HG03558 (cell line): Measurements from ENCODE around the gene FMNL2.

Experiments
- ATAC-seq: cut with Tn5 transposase; IDR thresholded peaks from one replicate; pipeline ENCODE4 v1.9.1; 2021; ENCODE audit warnings: moderate number of reproducible peaks; ENCODE audit not compliant: unreplicated experiment; ENCODE audit errors: extremely low read depth

The FMNL2 gene

DNA sequence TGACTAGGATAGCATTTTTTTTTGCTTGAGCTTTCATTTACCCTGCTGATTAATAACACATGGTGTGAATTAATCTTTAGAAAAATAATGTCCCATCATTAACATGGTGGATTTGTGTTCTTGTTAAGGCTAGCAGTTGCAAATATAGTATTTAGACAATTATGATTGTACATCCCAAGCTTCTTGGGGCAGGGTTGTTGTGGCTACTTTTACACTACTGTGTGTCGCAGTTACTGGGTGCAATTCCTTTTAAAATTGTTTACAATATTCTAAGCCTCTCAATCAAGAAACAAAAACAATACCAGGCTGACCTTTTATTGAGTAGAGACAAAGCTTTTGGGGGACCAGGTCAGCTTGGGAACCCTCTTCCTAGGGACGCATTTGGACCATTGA, 2.5 kb downstream of the FMNL2 start:
- no peak for ATAC-seq

DNA sequence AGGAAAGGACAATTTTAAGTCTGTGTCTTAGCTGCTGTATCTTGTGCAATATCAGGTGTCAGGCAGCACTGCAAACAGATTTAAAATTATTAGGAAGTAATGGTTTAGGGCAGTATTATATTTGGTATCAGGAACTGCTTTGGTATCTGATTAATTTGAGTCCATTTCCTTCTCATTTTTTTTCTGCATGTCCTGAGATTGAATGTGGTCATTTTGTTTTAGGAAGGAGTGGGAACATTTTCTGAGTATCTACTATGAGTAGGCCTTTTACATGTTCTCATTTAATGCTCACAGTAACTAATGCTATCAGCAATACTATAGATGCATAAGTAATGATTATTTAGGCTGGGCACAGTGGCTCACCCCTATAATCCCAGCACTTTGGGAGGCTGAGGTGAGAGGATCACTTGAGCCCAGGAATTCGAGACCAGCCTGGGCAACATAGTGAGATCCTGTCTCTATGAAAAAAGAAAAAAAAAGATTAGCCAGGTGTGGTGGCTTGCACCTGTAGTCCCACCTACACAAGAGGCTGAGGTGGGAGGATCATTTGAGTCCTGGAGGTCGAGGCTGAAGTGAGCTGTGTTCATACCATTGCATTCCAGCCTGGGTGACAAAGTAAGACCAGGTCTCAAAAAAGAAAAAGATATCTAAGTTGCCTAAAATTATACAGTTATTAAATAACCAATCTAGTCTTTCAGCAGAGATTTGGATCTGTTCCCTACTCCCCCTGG, 4.7 kb downstream of the FMNL2 start:
- ATAC-seq: no peak

DNA sequence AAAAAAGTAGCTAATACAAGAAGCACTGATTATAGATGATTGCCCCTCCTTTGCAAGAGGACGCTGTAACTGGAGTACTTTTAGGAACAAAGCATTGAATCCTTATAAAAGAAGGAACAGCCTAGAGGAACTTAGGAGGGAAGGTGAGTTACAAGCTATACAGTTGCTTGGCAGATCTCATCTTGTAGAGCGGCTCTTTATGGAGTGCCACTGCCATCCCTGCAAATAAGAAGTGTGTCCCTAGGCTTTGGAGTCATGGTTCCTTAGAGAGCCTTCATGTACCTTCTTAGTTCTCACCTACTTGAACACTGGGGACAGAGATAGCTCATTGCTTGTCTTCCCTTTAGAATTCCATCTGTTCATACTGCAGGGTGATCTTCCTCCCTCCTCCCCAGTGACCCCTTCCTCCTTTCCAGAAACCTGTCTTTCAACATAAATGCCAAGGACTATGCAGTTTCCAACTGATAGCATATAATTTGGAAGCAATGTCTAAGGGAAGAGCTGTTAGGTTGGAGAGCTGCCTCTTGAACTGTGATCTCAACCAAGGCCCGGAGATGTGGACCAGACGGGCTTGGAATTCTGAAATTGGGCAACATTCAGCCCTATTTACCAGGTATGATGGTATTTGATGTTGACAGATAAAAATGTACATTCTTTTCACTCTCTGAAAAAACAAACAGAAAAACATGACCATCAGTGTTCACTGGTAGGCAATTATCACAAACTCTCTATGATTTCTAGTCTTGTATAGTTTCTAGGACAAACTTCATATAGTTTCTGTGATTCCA, 7.5 kb downstream of the FMNL2 start:
- ATAC-seq: no peak

DNA sequence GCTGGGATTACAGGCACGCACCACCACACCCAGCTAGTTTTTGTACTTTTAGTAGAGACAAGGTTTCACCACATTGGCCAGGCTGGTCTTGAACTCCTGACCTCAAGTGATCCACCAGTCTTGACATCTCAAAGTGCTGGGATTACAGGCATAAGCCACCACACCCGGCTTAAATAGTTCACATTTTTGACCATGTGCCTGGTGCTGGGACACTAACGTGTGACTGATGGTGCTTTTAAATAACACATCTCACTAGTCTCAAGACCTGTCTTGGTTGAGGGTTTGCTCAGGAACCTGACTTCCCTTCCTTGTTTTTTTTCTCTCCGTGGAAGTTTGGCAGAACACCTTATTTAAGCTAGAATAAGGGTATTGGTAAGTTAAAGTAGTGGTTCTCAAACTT, 8.5 kb downstream of the FMNL2 start:
- no peak for ATAC-seq

DNA sequence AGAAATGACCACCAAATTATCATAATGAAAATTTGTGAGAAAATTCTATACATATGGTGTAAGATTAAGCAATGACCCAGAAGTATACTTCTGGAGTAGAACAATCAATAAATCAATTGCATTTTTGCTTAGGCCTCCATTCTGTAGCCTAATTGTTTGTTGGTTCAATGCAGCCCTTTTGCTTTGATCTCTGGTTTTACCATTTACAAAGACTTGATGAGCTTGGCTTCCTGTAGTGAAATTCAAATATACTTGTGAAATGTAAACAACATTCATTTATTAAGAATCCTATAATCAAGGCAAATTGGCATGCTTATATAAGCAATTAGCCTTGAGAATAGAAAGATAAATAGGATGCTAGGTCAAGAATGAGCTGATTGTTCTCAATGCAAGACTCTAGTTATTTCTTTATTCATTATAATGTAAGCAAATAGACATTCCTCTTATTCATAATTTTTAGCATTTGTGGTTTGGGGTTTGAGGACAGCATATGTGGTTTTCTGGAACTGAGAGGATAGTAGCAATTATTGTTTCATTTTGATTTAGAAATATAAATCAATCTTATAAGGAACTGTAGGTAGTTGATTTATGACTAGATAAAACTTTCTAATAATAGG, 9.7 kb downstream of the FMNL2 start:
- ATAC-seq: no peak

DNA sequence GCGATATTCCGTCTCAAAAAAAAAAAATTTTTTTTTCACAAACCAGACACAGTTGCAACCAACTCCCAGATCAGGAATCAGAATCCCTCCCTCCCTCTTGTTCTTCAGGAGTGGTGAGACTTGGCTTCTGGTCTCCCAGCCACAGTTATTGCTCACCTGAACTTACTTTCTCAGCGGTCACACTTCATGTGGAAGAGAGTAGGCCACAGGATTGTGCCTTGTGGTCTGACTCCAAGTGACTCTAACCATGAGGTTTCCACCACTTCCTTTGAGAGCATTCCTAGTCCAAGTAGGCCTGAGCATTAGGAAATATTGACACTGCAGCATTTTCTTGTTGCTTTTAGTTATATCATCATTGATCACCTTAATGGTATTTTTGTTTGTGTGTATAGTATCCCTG, 12.1 kb downstream of the FMNL2 start:
- ATAC-seq: no peak

DNA sequence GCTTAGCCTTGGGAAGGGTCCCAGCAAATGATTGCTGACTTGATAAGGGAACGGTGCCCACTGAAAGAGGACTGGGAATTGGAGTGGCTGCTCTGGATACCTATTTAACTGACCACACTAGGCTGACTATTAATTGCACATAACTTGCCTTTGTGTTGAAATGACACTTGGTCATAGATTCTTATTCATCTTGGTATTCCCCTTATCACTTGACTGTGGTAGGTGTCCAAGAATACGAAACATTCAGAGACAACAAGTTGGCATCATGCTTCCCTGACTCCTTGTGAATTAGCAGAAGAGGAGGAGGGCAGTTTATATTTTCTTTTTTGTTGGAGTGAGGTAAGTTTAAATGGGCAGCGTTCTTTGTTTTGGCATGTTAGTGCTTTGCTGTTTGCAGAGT, 13.4 kb downstream of the FMNL2 start:
- ATAC-seq: no peak

DNA sequence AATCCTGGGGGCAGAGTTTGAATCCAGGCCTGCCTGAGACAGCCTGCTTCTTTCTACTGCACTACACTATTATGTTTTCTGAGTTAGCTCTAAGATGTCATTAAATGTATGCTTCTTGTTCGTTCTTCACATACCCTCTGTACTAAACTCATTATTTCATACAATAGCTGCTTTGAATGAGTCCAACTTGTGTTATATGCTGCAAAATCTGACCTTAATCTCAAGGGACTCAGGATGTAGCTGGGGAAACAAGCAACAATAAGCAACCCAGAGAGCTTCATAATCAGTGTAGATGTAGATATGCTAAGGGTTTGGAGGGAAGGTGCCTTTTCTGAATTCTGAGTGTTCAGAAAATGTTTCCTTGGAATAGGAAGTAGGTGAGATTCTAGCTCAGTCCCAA, 14.4 kb downstream of the FMNL2 start:
- ATAC-seq: no peak

DNA sequence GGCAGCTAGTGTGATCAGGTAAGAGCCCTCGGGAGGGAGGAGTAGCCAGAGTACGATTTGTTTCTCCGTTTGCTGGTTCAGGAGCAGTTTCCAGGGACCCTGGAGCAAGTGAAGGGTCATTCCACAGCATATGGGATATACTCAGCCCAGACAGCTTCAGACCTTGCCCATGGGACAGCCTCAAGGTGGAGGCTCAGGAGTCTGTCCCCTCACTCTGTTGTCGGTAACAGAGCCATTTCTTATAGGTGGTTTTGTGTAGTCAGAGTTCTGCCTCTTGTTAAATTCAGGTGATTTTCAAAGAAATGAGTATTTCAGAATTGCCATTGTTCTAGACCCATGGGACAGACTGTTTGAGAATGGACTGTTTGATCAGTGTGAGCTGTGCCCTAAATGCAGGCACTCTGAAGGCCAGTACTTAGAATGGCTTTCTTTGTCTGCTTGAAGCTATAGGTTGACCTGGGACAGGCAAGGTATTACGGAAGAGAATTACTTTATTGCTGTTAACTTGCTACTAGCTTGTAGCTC, 15.2 kb downstream of the FMNL2 start:
- ATAC-seq: no peak

DNA sequence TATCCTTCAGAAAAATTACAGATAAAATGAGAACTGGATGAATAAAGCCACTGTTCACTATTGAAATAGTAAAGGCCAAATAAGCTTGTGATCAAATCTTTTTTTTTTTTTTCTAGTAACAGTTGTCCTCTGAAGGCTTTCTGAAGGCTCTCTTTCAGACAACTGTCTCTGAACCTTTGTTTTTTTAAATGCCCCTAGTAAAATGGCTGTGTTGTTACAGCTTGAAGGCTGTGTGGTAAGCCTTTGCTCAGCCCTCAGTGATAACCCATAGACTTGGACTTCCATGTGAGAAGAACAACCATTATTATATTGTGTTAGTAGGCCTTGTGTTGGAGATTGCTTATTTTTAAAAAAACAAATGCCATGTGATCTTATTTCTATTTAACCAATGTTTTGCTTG, 17.6 kb downstream of the FMNL2 start:
- ATAC-seq: no peak

DNA sequence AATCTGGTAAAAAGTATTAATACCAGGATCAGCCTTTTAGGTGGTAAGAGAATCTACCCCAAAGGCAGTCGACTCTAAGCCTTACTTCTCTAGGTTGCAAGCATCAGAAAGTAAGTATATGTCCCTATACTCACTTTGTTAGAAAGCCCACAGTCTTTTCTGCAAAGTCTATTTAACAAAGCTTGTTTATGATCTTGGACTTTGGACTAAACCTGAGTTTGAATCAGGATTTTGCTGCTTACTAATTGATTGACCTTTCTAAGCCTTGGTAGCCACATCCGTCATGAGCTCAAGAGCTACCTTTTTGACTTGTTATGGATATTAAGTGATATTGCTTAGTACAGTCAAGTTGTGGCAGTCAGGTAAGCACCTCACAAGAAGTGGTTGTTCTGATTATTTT, 18.4 kb downstream of the FMNL2 start:
- no peak for ATAC-seq

DNA sequence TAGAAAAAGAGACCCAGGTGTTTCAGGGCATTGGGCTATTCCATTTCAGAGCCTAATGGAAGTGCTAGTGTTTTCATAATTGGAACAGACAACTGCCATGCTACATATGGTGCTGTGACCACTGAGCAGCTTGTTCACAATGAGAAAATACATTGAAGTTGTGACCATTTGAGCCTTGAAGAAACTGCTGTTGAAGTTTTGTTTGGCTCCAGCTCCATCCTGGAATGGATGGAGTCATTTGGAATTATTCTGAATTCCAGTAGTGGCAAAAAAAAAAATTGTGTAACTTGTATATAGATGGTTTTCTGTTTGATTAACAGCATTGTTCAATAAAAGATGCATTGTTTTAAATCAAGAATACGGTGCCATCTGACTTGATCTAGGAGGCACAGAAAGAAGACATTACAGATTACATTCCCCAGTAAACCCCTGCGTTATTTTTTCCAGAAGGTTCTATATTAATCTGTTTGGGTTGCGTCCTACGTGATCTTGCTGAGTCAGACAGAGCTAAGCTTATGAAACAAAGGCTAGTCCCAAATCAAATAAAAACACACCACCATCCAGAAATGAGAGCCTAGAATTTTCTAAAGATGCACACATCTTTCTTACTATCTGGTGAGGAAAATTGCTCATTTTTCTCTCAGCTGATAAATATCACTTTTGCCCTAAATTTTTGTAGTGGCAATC, 19.2 kb downstream of the FMNL2 start:
- ATAC-seq: no peak

DNA sequence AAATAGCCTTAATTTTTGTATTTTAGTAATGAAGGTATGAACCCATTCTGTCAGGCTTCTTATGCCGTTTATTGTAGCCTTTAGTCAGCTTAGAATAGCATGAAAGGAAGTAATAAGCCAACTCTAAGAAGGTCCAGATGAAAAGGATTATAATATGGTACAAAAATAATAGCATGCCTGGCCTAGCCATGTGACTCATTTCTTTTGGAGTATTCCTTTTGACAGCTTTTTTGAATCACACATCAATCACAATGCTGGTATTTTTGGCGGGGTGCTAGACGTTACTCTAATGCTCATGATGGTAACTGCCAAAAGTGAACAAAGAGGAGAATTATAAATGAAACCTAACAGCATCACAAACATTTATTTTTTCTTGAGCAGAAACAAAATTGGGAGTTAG, 19.9 kb downstream of the FMNL2 start:
- ATAC-seq: no peak

DNA sequence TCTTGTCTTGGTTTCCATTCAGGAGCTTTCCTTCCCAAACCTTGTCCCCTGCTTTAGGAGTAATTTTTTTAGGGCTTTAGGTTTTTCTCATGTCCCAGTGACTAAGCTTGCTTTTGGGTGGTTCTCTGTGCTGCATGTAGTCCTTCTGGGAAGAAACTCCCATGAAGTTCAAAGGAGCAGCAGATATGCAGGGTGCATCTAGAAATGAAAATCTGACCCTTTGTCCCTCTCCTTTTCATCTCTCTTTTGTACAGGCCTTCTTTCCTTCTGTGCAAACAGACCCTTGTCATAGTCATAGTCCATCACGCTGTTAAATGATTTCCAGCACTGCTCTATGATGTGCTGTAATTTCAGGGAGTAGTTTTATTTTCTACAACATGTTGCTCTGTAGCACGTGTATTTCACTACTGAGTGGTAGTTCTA, 20.4 kb downstream of the FMNL2 start:
- no peak for ATAC-seq

DNA sequence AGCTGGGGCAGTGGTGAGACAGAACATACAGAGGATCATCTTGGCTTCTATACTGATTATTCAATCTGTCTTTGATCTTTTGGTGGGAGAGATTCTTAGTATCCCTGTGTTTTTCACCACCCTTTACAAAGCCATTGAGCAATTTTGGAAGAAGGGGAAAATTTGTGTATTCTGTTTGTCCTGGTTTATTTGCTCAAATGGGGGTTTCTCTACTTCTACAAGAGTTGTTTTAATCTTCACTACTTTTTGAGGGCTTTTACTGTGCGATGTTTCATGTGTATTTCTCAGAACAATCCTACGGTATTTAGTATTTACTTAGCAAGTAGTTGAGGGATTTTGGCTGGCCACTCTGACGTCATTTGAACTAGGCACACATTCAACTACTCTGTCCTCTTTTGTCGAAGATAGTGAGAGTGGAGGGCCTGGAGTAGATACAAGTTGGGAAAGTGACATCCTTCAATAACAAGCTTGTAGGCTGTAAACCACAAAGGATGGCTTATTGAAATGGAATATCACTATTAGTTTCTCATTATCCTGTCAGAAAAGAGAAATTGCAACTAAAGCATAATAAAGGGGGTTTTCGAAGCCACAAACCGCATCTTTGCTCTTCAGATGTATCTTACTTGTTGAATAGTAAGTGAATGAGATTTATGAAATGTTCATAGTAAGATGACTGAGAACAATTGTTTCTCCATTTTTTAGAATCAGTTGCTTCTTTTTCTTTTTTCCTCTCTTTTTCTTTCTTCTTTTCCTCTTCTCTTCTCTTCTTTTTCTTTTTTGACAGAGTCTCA, 24.8 kb downstream of the FMNL2 start:
- ATAC-seq: no peak

DNA sequence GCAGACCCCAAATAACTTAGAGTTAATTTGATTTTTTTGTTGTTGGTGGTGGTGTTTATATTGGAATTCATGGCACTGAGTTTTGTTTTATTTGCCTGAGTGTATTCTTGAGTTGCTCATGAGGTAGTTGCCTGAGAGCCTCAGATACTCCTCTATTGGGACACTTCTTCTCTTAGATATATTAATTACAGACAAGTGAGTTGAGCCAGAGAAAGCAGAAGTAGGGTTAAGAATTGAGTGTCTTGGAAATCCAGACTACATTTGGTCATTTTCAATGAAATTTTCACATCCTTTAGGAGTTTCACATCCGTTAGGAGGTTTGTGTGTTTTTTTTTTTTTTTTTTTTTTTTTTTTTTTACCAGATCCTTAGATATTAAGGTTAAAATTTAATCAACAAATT, 29.0 kb downstream of the FMNL2 start:
- ATAC-seq: no peak

DNA sequence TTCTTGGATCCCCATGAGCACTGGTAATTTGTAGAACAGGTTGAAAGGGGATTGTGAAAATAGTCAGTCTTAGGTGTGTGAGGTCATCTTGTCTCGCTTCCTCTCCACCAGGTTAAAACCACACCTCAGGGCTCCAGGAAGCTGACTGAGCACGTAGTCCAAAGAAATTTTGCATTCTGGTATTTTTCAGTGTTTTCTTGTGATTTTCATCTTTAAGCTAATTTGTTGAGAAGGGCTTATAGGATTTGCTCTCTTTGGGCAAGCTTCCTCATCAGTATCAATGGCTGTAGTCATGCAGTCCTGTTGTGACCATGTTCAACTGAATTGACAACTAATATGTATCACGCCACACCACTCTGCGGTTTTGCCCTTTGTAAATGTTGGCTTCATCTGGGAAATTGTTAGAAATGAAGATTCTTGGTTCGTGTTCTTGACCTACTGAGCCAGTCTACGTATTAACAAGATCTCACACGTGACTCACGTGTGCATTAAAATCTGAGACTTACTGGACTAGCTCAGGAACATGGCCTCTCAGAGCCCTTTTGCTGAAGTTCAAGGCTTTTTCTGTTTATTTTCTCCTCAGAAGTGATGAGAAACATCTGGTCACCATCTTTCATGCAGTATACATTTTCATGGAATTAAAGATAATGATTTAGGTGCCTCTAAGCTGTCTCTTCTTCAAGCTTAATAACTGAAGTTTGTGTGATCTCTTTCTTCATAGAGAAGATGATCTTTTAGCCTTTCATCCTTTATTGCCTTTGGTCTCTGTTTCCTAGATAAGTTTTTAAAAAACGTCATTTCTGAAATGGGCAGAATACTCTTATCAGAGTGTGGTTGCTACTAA, 32.8 kb downstream of the FMNL2 start:
- peak; percentile 63 for ATAC-seq

DNA sequence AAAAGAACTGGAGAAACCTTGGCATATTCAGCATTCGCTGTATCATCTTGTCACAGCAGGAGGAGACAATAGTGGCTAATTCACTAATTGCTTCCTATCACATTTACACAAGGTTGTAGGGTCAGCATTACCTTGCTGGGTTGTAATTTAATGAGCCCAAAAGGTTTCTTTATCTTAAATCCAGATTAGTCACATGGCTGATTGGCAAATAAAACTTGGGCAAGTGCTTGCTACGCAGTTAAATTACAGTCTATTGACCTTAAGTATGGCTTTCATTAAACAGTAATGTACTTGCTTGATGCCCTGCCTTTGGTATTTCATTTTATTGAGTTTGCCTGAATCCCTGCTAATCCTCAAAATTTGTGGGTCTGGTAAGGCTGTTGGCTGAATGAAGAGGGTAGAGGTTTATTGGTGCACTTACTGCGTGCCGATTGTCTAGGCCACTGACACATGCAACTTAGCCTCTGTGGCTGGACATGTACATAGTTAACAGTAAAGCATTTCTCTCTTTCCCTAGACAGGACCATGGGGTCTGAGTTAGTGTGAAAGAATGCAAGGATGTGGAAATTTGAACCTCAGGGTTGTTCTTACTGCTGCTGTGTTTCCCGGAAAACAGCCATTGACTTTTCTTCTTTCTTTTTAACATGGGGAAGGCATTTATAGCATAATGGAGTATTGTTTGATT, 34.3 kb downstream of the FMNL2 start:
- no peak for ATAC-seq
